Astrocyte (in vitro differentiated cells and primary cell): Measurements from ENCODE around the gene POTEF.
"Not testable (repeated sequence)": the region's sequence is repeated elsewhere in the genome, so short reads cannot be mapped to it uniquely, and the experiment has no call there.

Experiments
- EZH2 ChIP-seq: IDR thresholded peaks from 2 replicates; pipeline ENCODE4 v1.6.1; 2012; ENCODE audit warnings: mild to moderate bottlenecking, low read length, inconsistent platforms; ENCODE audit not compliant: insufficient read depth
- TF ChIP-seq, protein P1 (sequence below): IDR thresholded peaks from 2 replicates; pipeline ENCODE4 v1.5.1; 2011; ENCODE audit warnings: low read depth, mild to moderate bottlenecking, inconsistent platforms, low read length, moderate library complexity; ENCODE audit not compliant: insufficient read depth

DNA sequence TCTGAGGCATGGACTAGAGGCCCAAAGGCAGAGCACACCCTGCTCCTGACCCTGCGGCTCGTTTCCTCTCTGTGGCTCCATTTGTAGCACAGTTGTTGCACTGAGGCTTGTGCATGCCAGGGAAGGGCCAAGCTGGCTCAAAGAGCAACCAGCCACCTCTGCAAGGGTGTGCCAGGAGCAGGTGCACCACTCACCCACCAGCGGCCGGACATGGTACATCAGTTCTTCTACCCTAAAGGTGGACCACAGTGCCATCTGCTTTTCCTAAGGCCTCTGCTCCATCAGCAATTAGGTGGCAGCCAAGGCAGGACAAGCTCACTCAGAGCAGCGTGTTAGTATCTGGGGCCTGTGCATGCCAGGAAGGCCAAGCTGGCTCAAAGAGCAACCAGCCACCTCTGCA is 66.4 kb downstream of the POTEF start:
- TF ChIP-seq, protein P1, sequence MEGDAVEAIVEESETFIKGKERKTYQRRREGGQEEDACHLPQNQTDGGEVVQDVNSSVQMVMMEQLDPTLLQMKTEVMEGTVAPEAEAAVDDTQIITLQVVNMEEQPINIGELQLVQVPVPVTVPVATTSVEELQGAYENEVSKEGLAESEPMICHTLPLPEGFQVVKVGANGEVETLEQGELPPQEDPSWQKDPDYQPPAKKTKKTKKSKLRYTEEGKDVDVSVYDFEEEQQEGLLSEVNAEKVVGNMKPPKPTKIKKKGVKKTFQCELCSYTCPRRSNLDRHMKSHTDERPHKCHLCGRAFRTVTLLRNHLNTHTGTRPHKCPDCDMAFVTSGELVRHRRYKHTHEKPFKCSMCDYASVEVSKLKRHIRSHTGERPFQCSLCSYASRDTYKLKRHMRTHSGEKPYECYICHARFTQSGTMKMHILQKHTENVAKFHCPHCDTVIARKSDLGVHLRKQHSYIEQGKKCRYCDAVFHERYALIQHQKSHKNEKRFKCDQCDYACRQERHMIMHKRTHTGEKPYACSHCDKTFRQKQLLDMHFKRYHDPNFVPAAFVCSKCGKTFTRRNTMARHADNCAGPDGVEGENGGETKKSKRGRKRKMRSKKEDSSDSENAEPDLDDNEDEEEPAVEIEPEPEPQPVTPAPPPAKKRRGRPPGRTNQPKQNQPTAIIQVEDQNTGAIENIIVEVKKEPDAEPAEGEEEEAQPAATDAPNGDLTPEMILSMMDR, result not testable (repeated sequence)
- not testable (repeated sequence) for TF ChIP-seq EZH2
